SU-DHL-6 (cell line): Measurements from ENCODE around the gene MYLK3.

ENCODE experiments used
- H2AFZ ChIP-seq: fragments of 200-600 bp; sonication (generic); 2 replicates; pipeline ENCODE4 v1.6.1; 2014; ENCODE audit warnings: low read depth, mild to moderate bottlenecking, moderate library complexity, mixed read lengths, antibody characterized with exemption, low read length; ENCODE audit not compliant: severe bottlenecking
- H3F3A ChIP-seq: fragments of 200-600 bp; shearing (Covaris generic); 2 replicates; pipeline ENCODE4 v1.6.0; 2016; ENCODE audit warnings: antibody characterized with exemption, mild to moderate bottlenecking; ENCODE audit not compliant: insufficient read depth
- H3K27ac ChIP-seq: fragments of 200-600 bp; sonication (generic); 2 replicates; pipeline ENCODE4 v1.5.1; 2016; ENCODE audit warnings: low read depth, mild to moderate bottlenecking, low read length, moderate library complexity, mixed read lengths
- H3K27me3 ChIP-seq: fragments of 200-600 bp; sonication (generic), shearing (Covaris generic); 2 replicates; pipeline ENCODE4 v1.6.0; 2014; ENCODE audit warnings: mild to moderate bottlenecking, low read length
- H3K36me3 ChIP-seq: fragments of 200-600 bp; sonication (generic); 2 replicates; pipeline ENCODE4 v1.6.1; 2014; ENCODE audit warnings: mild to moderate bottlenecking, low read length, mixed read lengths
- H3K4me2 ChIP-seq: fragments of 300-600, 200-600 bp; shearing (Covaris generic), sonication (generic); 2 replicates; pipeline ENCODE4 v1.6.0; 2014; ENCODE audit warnings: low read length, low read depth, mild to moderate bottlenecking; ENCODE audit not compliant: poor library complexity, severe bottlenecking
- H3K4me3 ChIP-seq: fragments of 200-600 bp; sonication (generic); 2 replicates; pipeline ENCODE4 v1.5.1; 2014; ENCODE audit warnings: antibody characterized with exemption, low read length, mild to moderate bottlenecking, mixed read lengths; ENCODE audit not compliant: insufficient read depth, poor library complexity, severe bottlenecking
- H3K79me2 ChIP-seq: fragments of 200-600 bp; sonication (generic); 2 replicates; pipeline ENCODE4 v1.6.1; 2014; ENCODE audit warnings: mild to moderate bottlenecking, low read length, moderate library complexity; ENCODE audit not compliant: insufficient read depth
- H3K9ac ChIP-seq: fragments of 200-600 bp; sonication (generic); 2 replicates; pipeline ENCODE4 v1.7.0; 2014; ENCODE audit warnings: mild to moderate bottlenecking, low read length
- H3K9me2 ChIP-seq: fragments of 200-600 bp; sonication (generic); replicated peaks from 2 replicates; pipeline ENCODE4 v1.6.1; 2014; ENCODE audit warnings: low read length; ENCODE audit not compliant: insufficient read depth
- H3K9me3 ChIP-seq: fragments of 200-600 bp; sonication (generic); 2 replicates; pipeline ENCODE4 v1.6.1; 2014; ENCODE audit warnings: low read length, mixed read lengths; ENCODE audit not compliant: insufficient read depth
- H4K20me1 ChIP-seq: fragments of 200-600 bp; sonication (generic); 2 replicates; pipeline ENCODE4 v1.6.1; 2014; ENCODE audit warnings: low read depth, mild to moderate bottlenecking, antibody characterized with exemption, low read length, moderate library complexity, mixed read lengths
- CTCF ChIP-seq: fragments of 200-600 bp; sonication (generic); IDR thresholded peaks from one replicate; pipeline ENCODE4 v1.5.1; 2017; ENCODE audit warnings: antibody characterized with exemption, mild to moderate bottlenecking, low read length, moderate library complexity; ENCODE audit not compliant: insufficient read depth, poor library complexity, severe bottlenecking
- EZH2phosphoT487 ChIP-seq: fragments of 200-600 bp; sonication (generic), shearing (Covaris generic); conservative IDR thresholded peaks from 2 replicates; pipeline ENCODE4 v1.6.1; 2018; ENCODE audit warnings: mild to moderate bottlenecking, antibody characterized with exemption, low read length, moderate library complexity, mixed read lengths

Gene MYLK3

GRCh38 chr16:46712911-46713310 is 35.2 kb downstream of the MYLK3 start:
- Histone ChIP-seq H3K27ac (no peak overlapping the region), H3K4me2 (no peak overlapping the region), H3K36me3 (no peaks in the 10 kb centered on the region), H3K9me3 (no peaks in the 10 kb centered on the region), H3K9me2 (no peaks in the 10 kb centered on the region), H3K4me3 (no peak overlapping the region), H2AFZ (no peak overlapping the region), H3K9ac (no peak overlapping the region), H3K79me2 (no peaks in the 10 kb centered on the region), H4K20me1 (no peaks in the 10 kb centered on the region), H3F3A (no peaks in the 10 kb centered on the region), H3K27me3 (no peaks in the 10 kb centered on the region)
- TF ChIP-seq CTCF (no peak), EZH2phosphoT487 (no peak)

DNA sequence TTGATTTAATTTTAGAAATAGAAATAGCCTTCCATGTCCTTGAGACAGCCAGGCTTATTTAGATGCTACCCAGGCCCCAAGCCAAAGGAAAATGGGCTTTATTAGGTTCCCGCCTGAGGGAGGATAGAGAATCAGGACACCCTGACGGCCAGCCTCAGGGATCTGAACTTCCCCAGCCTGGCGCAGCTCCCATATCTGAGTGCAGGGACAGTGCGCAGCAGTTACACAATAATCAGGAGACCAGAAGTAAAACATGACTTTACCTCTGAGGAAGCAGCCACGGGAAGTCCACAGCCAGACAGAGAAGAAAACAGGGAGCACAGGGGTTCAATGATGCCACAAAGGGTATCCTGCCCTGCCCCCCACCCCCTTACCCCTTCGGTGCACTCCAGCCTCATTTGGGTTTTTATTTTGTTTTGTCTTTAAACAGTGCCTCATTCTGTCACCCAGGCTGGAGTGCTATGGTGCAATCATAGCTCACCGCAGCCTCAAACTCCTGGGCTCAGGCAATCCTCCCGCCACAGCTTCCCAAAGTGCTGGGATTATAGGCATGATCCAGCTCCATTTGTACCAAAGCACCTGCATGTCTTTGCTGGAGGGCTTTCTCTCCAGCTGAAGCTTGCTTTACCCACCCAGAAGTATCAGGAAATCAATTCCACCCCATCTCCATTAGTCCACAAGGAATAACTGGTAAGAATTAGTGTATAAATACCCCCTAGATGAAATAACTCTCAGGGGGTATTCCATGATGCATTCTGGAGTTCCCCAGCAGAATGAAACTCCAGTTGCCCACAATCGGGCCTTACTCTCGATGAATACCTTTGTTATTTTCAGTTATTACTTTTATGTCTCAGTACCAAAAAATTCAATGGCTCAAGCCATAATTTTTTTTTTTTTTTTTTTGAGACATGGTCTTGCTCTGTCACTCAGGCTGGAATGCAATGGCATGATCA is 36.8 kb downstream of the MYLK3 start:
- H3K36me3 ChIP-seq, result no peaks in the 10 kb centered on the region
- TF ChIP-seq EZH2phosphoT487 (no peak), CTCF (no peak)
- H3K27ac ChIP-seq, result no peak overlapping the region
- no peaks in the 10 kb centered on the region for H3K9me2 ChIP-seq
- H3K4me2 ChIP-seq, result no peak overlapping the region
- no peaks in the 10 kb centered on the region for H3K79me2 ChIP-seq
- H3K4me3 ChIP-seq, result no peak overlapping the region
- H2AFZ ChIP-seq, result no peak overlapping the region
- H3K9me3 ChIP-seq, result no peaks in the 10 kb centered on the region
- no peaks in the 10 kb centered on the region for H4K20me1 ChIP-seq
- H3K9ac ChIP-seq, result no peak overlapping the region
- H3K27me3 ChIP-seq, result no peaks in the 10 kb centered on the region
- H3F3A ChIP-seq, result no peaks in the 10 kb centered on the region

DNA sequence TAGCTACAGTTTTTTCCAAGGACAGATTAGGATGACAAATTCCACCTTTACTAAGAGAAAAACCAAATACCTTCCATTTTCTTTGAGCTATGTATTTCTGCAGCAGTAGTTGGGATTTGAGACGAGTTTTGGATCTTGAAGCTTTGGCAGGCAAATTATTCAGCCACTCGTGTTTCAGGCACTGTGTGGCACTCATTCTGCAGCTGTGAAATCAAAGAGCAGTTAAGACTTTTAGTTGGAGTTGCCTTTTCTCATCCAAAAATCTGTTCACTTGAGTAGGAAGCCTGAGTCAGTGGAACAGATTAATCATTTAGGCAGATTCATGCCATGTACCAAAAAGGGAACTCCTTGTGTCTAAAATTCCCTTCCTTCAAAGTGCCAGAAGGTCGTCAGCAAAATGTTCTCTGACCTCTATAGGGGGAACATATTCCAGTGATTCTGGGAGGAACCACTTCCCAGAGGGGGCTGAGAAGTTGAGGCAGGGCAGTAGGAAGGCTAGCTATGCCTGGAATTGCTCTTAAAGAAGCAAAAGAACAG is 38.6 kb downstream of the MYLK3 start:
- Histone ChIP-seq H3F3A (no peaks in the 10 kb centered on the region), H3K4me2 (no peak overlapping the region), H4K20me1 (no peaks in the 10 kb centered on the region), H3K27me3 (no peaks in the 10 kb centered on the region), H2AFZ (no peak overlapping the region), H3K9me3 (no peaks in the 10 kb centered on the region), H3K79me2 (no peaks in the 10 kb centered on the region), H3K9ac (no peak overlapping the region), H3K36me3 (no peaks in the 10 kb centered on the region), H3K4me3 (no peak overlapping the region), H3K27ac (no peak overlapping the region), H3K9me2 (no peaks in the 10 kb centered on the region)
- TF ChIP-seq EZH2phosphoT487, result no peak
- TF ChIP-seq CTCF, result no peak
